H1 (cell line): ENCODE results near the gene DOK6. TPM values are rescaled to one million over a fixed set of nuclear protein-coding genes. Genes with fewer than 3 reads are reported as not detected.

Experiments
- CTCF ChIA-PET: fragments of 300-600 bp; sonication (Branson Sonifier 250); formaldehyde crosslinking; loops from one replicate; lab custom pipeline; 2021; ENCODE audit not compliant: partially characterized antibody; lab: Charles Lee
- POLR2A ChIA-PET: fragments of 300-600 bp; sonication (Branson Sonifier 250); formaldehyde crosslinking; loops from one replicate; lab custom pipeline; 2021; ENCODE audit warnings: inconsistent platforms; ENCODE audit not compliant: partially characterized antibody; lab: Charles Lee
- DNase-seq, 2 experiments: peaks; one replicate each; pipeline versions ENCODE4 v3.0.0 to v3.0.0-alpha.2; 2010 to 2022; ENCODE audit warnings: low spot score in 2 of 2, low read depth in 1 of 2, mixed read lengths in 1 of 2
- FAIRE-seq: peaks from 2 replicates; lab custom pipeline; 2011; peaks lifted over from hg19 to GRCh38; lab: Jason Lieb, UNC
- H2AFZ ChIP-seq: 2 replicates; pipeline ENCODE4 v1.8.1; 2012; ENCODE audit warnings: low read length, inconsistent platforms
- H2AK5ac ChIP-seq: 2 replicates; pipeline ENCODE4 v1.6.1; 2013; ENCODE audit warnings: low read depth, low read length
- H2BK120ac ChIP-seq: replicated peaks from 2 replicates; pipeline ENCODE3; 2013; ENCODE audit warnings: low read depth, low read length, inconsistent platforms
- H2BK12ac ChIP-seq: 2 replicates; pipeline ENCODE4 v1.6.1; 2013; ENCODE audit warnings: low read depth, low read length
- H2BK15ac ChIP-seq: 2 replicates; pipeline ENCODE4 v1.6.1; 2013; ENCODE audit warnings: low read length
- H2BK20ac ChIP-seq: 2 replicates; pipeline ENCODE4 v1.6.1; 2013; ENCODE audit warnings: low read length
- H2BK5ac ChIP-seq: 2 replicates; pipeline ENCODE4 v1.6.1; 2013; ENCODE audit warnings: low read depth, low read length
- H3K14ac ChIP-seq: 2 replicates; pipeline ENCODE4 v1.6.1; 2013; ENCODE audit warnings: inconsistent platforms; ENCODE audit not compliant: insufficient read length
- H3K18ac ChIP-seq: 2 replicates; pipeline ENCODE4 v1.6.1; 2013; ENCODE audit warnings: low read length; ENCODE audit errors: extremely low read depth
- H3K23ac ChIP-seq: 2 replicates; pipeline ENCODE4 v1.6.1; 2013; ENCODE audit warnings: inconsistent platforms; ENCODE audit not compliant: insufficient read length
- H3K23me2 ChIP-seq: 2 replicates; pipeline ENCODE4 v1.6.1; 2013; ENCODE audit warnings: low read depth, low read length
- H3K27ac ChIP-seq: 2 replicates; pipeline ENCODE4 v1.6.1; 2011; ENCODE audit warnings: low read depth, low read length, inconsistent platforms
- H3K27me3 ChIP-seq, 4 experiments: replicated peaks in 1 of 4; 1 replicate in 1 of 4; 2 replicates in 3 of 4; pipeline versions ENCODE4 v1.6.1 to v1.8.1; 2011 to 2013; ENCODE audit warnings: low read length in 3 of 4, mild to moderate bottlenecking in 3 of 4, inconsistent platforms in 2 of 4, mixed read lengths in 2 of 4, moderate library complexity in 1 of 4; ENCODE audit not compliant: control insufficient read depth in 3 of 4, insufficient read depth in 3 of 4; ENCODE audit errors: extremely low read depth in 1 of 4
- H3K36me3 ChIP-seq, 4 experiments: 2 replicates each; pipeline versions ENCODE4 v1.6.1 to v1.8.1; 2011 to 2013; ENCODE audit warnings: mild to moderate bottlenecking in 4 of 4, low read length in 3 of 4, moderate library complexity in 2 of 4, control low read depth in 1 of 4, inconsistent platforms in 1 of 4; ENCODE audit not compliant: insufficient read depth in 4 of 4, control insufficient read depth in 2 of 4
- H3K4ac ChIP-seq: replicated peaks from 2 replicates; pipeline ENCODE3; 2013; ENCODE audit warnings: low read length, low read depth, mixed read lengths, inconsistent platforms; ENCODE audit not compliant: insufficient read length
- H3K4me1 ChIP-seq, 4 experiments: replicated peaks in 1 of 4; 1 replicate in 1 of 4; 2 replicates in 3 of 4; pipeline versions ENCODE4 v1.6.1 to v1.8.1; 2011 to 2013; ENCODE audit warnings: low read length in 3 of 4, inconsistent platforms in 2 of 4, mixed read lengths in 1 of 4; ENCODE audit not compliant: insufficient read depth in 4 of 4, control insufficient read depth in 3 of 4
- H3K4me2 ChIP-seq, 2 experiments: 2 replicates each; pipeline versions ENCODE4 v1.6.1 to v1.8.1; 2011 to 2013; ENCODE audit warnings: low read depth in 2 of 2, low read length in 2 of 2, control low read depth in 1 of 2, inconsistent platforms in 1 of 2, mild to moderate bottlenecking in 1 of 2; ENCODE audit not compliant: insufficient read depth in 1 of 2
- H3K4me3 ChIP-seq, 4 experiments: fragments of 200-600, 300-600 bp in 1 of 4; sonication (generic), shearing (Covaris generic), sonication (Bioruptor Twin) in 1 of 4; 2 replicates each; pipeline versions ENCODE4 v1.5.1 to v1.8.1; 2011 to 2016; ENCODE audit warnings: low read length in 4 of 4, low read depth in 3 of 4, control low read depth in 2 of 4, inconsistent platforms in 2 of 4, mild to moderate bottlenecking in 2 of 4, mixed read lengths in 1 of 4, moderate library complexity in 1 of 4; ENCODE audit not compliant: insufficient read depth in 2 of 4; ENCODE audit errors: extremely low read depth in 1 of 4
- H3K56ac ChIP-seq: replicated peaks from 2 replicates; pipeline ENCODE3; 2013; ENCODE audit warnings: low read depth, mild to moderate bottlenecking, mixed read lengths, low read length, inconsistent platforms; ENCODE audit not compliant: insufficient read length
- H3K79me1 ChIP-seq: 2 replicates; pipeline ENCODE4 v1.6.1; 2013; ENCODE audit warnings: low read depth, low read length, control low read depth
- H3K79me2 ChIP-seq, 2 experiments: 2 replicates each; pipeline versions ENCODE4 v1.6.1 to v1.8.1; 2012 to 2013; ENCODE audit warnings: low read length in 2 of 2, mild to moderate bottlenecking in 2 of 2, inconsistent platforms in 1 of 2; ENCODE audit not compliant: insufficient read depth in 2 of 2, control insufficient read depth in 1 of 2
- H3K9ac ChIP-seq, 4 experiments: replicated peaks in 1 of 4; 1 replicate in 1 of 4; 2 replicates in 3 of 4; pipeline versions ENCODE4 v1.6.1 to v1.8.1; 2011 to 2013; ENCODE audit warnings: low read depth in 3 of 4, low read length in 3 of 4, control low read depth in 2 of 4, mild to moderate bottlenecking in 2 of 4, moderate library complexity in 2 of 4, inconsistent platforms in 1 of 4; ENCODE audit errors: extremely low read depth in 1 of 4
- H3K9me3 ChIP-seq, 2 experiments: 2 replicates each; pipeline versions ENCODE4 v1.6.1 to v1.8.1; 2012 to 2013; ENCODE audit warnings: mild to moderate bottlenecking in 2 of 2, moderate library complexity in 2 of 2, control low read depth in 1 of 2, inconsistent platforms in 1 of 2, low read depth in 1 of 2, low read length in 1 of 2, mixed read lengths in 1 of 2; ENCODE audit not compliant: insufficient read depth in 2 of 2
- H4K20me1 ChIP-seq, 2 experiments: replicated peaks in 1 of 2; 2 replicates each; pipeline versions ENCODE3 to v1.8.1; 2011 to 2013; ENCODE audit warnings: inconsistent platforms in 2 of 2, low read length in 2 of 2, mild to moderate bottlenecking in 1 of 2; ENCODE audit not compliant: insufficient read depth in 2 of 2, control insufficient read depth in 1 of 2
- H4K5ac ChIP-seq: 2 replicates; pipeline ENCODE4 v1.6.1; 2013; ENCODE audit warnings: low read length, low read depth, mixed read lengths, inconsistent platforms; ENCODE audit not compliant: insufficient read length
- H4K8ac ChIP-seq: 2 replicates; pipeline ENCODE4 v1.8.0; 2013; ENCODE audit warnings: mild to moderate bottlenecking, moderate library complexity, low read length, inconsistent platforms; ENCODE audit not compliant: insufficient read depth; ENCODE audit errors: extremely low read depth
- H4K91ac ChIP-seq: replicated peaks from 2 replicates; pipeline ENCODE3; 2013; ENCODE audit warnings: low read length, mixed read lengths, inconsistent platforms; ENCODE audit not compliant: insufficient read length
- CEBPB ChIP-seq: IDR thresholded peaks from 2 replicates; pipeline ENCODE4 v1.6.1; 2012; ENCODE audit warnings: low read depth, low read length
- CREB1 ChIP-seq: IDR thresholded peaks from 2 replicates; pipeline ENCODE4 v1.6.1; 2012; ENCODE audit warnings: inconsistent platforms
- CTBP2 ChIP-seq: IDR thresholded peaks from 2 replicates; pipeline ENCODE4 v1.7.0; 2011; ENCODE audit warnings: borderline replicate concordance, mild to moderate bottlenecking, moderate library complexity, mixed read lengths, low read length; ENCODE audit not compliant: insufficient read depth, insufficient read length
- EP300 ChIP-seq, 2 experiments: IDR thresholded peaks; 1 replicate in 1 of 2; 2 replicates in 1 of 2; pipeline ENCODE4 v1.6.1; 2011 to 2012; ENCODE audit warnings: low read depth in 2 of 2, low read length in 2 of 2, mild to moderate bottlenecking in 2 of 2, borderline replicate concordance in 1 of 2, inconsistent platforms in 1 of 2, moderate library complexity in 1 of 2
- SRF ChIP-seq: IDR thresholded peaks from 2 replicates; pipeline ENCODE4 v1.6.1; 2011; ENCODE audit warnings: mild to moderate bottlenecking, low read depth, low read length, moderate library complexity
- SUZ12 ChIP-seq: fragments of 200-600 bp; sonication (generic); IDR thresholded peaks from 2 replicates; pipeline ENCODE4 v1.6.1; 2012; ENCODE audit warnings: mild to moderate bottlenecking, inconsistent platforms, low read length, moderate library complexity, mixed read lengths
- TAF1 ChIP-seq: IDR thresholded peaks from 2 replicates; pipeline ENCODE4 v1.6.1; 2011; ENCODE audit warnings: mild to moderate bottlenecking, low read depth, low read length
- YY1 ChIP-seq: IDR thresholded peaks from 2 replicates; pipeline ENCODE4 v1.6.1; 2011; ENCODE audit warnings: low read depth, mild to moderate bottlenecking, low read length
- WGBS, 2 experiments: shearing (Covaris generic) in 1 of 2; methylation state at CpG; one replicate each; pipeline versions ENCODE4 v1.1.6 to v1.1.7; 2013 to 2015; ENCODE audit warnings: low lambda C conversion rate in 2 of 2, mixed read lengths in 2 of 2, inconsistent platforms in 1 of 2, low coverage in 1 of 2, missing lambda C conversion rate in 1 of 2; ENCODE audit not compliant: insufficient replicate concordance in 2 of 2, insufficient coverage in 1 of 2, insufficient read length in 1 of 2; ENCODE audit errors: extremely low coverage in 1 of 2, missing lambda C conversion rate in 1 of 2; 5-methylcytosine and 5-hydroxymethylcytosine counted together
- polyA plus RNA-seq, 7 experiments: library from polyadenylated mRNA; depleted of rRNA in 3 of 7; stranded (reverse) in 5 of 7; unstranded in 2 of 7; fragments of >200 nt in 5 of 7; fragments of 200-250 nt in 2 of 7; gene quantifications; 1 replicate in 5 of 7; 2 replicates in 1 of 7; 4 replicates in 1 of 7; pipeline versions ENCODE4 v1.2.1 to v1.2.3, GENCODE V29; 2011 to 2013; ENCODE audit warnings: missing spikeins in 2 of 7, mixed read lengths in 2 of 7
- total RNA-seq: library from RNA; stranded (reverse); fragmentation: NEBNext Ultra II Directional; extraction: Animal tissue kit (Norgen Biotek cat#: 25700); gene quantifications from 2 replicates; pipeline ENCODE4 v1.2.1, GENCODE V29; 2021

Gene DOK6
- total and polyA plus RNA-seq, 2 of the 8 experiments (the other 6 are each of a cell fraction or from before 2014, with no cell fraction given), result 0.33 to 0.50 TPM

DNA sequence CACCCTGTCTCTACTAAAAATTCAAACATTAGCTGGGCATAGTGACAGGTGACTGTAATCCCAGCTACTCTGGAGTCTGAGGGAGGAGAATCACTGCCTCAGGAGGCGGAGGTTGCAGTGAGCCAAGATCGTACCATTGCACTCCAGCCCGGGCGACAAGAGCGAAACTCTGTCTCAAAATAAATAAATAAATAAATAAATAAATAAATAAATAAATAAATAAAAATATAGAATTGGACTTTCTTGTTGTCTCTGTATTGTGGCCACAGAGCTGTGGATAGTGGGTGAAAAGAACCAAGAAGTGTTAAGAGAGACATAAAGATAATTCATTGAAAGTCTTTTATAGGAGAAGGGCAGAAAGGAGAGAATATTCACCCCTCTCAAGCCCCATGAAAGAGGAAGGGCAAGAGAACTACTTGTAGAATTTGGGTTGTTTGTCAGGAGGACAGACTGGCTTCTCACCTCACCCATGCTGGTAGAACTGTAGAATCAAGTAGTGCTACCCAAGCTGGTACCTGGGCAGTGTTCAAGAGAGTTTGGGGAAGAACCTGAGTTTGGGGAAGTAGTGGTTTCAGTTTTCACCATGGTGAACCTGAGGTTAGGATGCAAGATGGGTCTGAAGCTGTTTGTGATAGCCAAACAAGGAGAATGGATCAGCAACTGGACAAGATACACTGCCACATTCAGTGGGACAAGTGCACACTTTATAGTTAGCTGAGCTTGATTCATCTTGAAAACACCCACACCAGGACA is 290.5 kb downstream of the DOK6 start:
- no peak overlapping the region for H2AFZ ChIP-seq

More for the DNA sequence above, 290.5 kb downstream of the DOK6 start:
- FAIRE-seq, result no peak
- H3K79me2 ChIP-seq, result no peaks in the 10 kb centered on the region
- no peak overlapping the region for H2BK12ac ChIP-seq
- no peak overlapping the region for H3K56ac ChIP-seq
- CTCF ChIA-PET, result no interaction called here
- no peak overlapping the region for H4K5ac ChIP-seq
- no peaks in the 10 kb centered on the region for H3K23me2 ChIP-seq
- no peaks in the 10 kb centered on the region for H3K79me1 ChIP-seq
- POLR2A ChIA-PET, result no interaction called here
- H3K4me1 ChIP-seq, result no peaks in the 10 kb centered on the region
- no peak overlapping the region for H3K18ac ChIP-seq
- no peak overlapping the region for H4K8ac ChIP-seq
- H2BK5ac ChIP-seq, result no peak overlapping the region
- no peak overlapping the region for H3K27ac ChIP-seq
- no peak for DNase-seq
- no peak overlapping the region for H2BK15ac ChIP-seq
- TF ChIP-seq SRF (no peak), CTBP2 (no peak), CEBPB (no peak), CREB1 (no peak), EP300 (IDR thresholded peaks at IDR 0.05; ENCODE audit: borderline replicate concordance in 1 of 2, low read depth in 2 of 2, low read length in 2 of 2) (no peak), YY1 (no peak), SUZ12 (no peak), TAF1 (no peak)
- no peak overlapping the region for H2BK20ac ChIP-seq
- no peak overlapping the region for H3K14ac ChIP-seq
- H3K9ac ChIP-seq, result no peak overlapping the region
- no peak overlapping the region for H3K4me3 ChIP-seq
- 100% methylated on average over 5 of the region's 5 CpGs; no CpG with 5 or more reads in 1 of the 2 experiments for WGBS, 2 experiments
- H4K91ac ChIP-seq, result no peak overlapping the region
- H3K4ac ChIP-seq, result no peak overlapping the region
- no peaks in the 10 kb centered on the region for H3K9me3 ChIP-seq
- no peak overlapping the region for H3K4me2 ChIP-seq
- no peaks in the 10 kb centered on the region for H3K36me3 ChIP-seq
- no peaks in the 10 kb centered on the region for H4K20me1 ChIP-seq
- H3K23ac ChIP-seq, result no peak overlapping the region
- H3K27me3 ChIP-seq, result no peaks in the 10 kb centered on the region
- no peak overlapping the region for H2AK5ac ChIP-seq
- no peak overlapping the region for H2BK120ac ChIP-seq
